GM19099 (cell line): ENCODE measurements around the gene SLC37A2.

ENCODE experiments used
- POLR2A ChIP-seq: IDR thresholded peaks from 3 replicates; pipeline ENCODE4 v1.6.1; 2011; ENCODE audit warnings: low read depth; ENCODE audit not compliant: insufficient read length; ENCODE audit errors: extremely low read depth

The SLC37A2 gene

GRCh38 chr11:125062931-125063428 is at the start of gene SLC37A2:
Gene SLC37A2, plus strand, starts transcription at chr11:125063305. Its CDS starts 63 bp downstream, at chr11:125063368.
- peak; percentile 94 for TF ChIP-seq POLR2A

- TF ChIP-seq POLR2A: no peak
These were observed 46.7 kb upstream of the SLC37A2 start for GRCh38 chr11:125016413-125016812.

GRCh38 chr11:125020342-125020741 is 42.8 kb upstream of the SLC37A2 start:
- no peak for TF ChIP-seq POLR2A

DNA sequence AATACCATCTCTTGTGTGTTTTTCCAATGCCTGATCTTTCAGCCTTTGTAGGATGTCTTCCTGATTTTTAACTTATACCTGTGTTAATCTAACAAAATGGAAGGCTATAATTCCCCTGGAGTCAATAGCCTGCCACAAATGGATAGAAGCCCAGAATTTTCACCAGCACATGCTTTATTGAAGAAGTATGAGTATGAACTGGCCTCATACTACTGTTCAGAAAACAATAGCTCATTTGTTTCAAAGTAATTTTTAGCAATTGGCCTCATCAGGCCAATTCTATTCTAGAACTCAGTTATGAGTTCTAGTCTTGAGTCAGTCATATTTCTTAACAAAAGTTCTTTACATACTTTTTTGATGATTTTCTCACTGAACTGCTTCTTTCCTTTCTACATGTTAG is 40.6 kb upstream of the SLC37A2 start:
- TF ChIP-seq POLR2A: no peak

DNA sequence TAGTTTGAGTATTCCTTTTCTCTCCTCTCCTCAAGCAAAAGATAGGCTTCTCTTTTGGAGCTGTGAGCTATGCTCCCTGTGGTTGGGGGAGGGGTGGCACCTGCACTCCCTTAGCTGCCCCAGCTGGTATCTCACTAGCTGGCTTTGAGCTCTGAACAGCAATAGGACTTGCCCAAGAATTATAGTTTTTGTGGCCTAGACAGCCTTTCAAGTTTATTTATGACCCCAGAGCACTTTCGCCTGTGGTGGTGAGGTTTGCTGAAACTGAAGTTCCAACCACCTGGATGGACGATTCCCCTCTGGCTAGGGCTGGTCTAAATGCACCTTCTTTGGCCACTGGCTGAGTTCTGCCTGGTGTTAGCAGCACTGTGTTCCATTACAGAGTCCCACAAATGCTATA is 37.1 kb upstream of the SLC37A2 start:
- no peak for TF ChIP-seq POLR2A

DNA sequence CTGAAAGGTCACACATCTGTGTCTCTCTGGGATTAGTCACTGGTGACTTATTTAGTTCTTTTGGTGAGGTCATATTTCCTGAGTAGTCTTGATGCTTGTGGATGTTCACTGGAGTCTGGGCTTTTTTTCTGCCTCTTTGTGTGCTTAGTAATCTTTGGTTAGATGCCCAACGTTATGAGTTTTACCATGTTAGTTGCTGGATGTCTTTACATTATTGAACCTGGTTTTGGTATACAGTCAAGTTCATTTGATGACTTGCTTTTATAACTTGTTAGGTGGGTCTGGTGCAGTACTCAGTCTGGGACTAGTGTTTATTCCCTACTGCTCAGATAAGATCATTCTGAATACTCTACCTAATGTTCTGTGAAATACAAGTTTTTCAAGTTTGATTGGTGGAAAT is 26.2 kb upstream of the SLC37A2 start:
- no peak for TF ChIP-seq POLR2A

- no peak for TF ChIP-seq POLR2A
These were observed 13.8 kb upstream of the SLC37A2 start for GRCh38 chr11:125049164-125049792.

DNA sequence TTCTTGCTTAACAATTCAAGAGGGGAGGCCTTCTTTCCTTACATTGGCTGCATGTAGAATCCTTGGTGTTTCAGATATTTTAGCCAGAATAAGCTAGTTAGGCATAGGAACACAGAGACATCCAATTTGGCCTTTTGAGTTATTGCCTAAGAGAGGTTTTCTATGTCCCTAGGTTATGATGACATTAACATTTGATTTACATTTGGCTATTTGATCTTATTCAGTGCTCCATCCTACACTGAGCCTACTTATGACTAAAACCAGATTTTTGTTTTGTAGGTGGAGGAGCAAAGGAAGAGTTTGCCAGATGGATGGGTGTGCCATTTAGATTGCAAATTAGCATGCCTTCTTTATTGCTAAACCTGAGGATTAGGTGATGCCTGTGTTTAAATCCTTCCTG is 11.1 kb upstream of the SLC37A2 start:
- TF ChIP-seq POLR2A: no peak

DNA sequence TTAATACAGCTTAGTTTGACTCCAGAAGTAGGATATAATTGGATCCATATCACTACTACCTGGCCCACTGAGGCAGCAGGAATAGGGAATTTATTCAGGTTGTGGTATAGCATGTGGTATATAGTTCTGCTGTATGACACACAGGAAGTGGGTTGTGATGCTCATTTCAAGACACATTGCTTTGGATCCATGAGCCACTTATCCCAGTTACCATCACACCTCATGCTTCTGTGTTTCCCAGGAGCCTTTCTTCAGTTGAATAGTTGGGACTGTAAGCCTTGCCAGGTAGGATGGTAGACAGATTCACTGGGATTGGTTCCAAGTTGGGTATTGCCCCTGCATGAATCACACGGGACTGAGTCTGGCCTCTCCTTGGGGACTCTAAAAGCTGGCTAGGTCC is 9.9 kb upstream of the SLC37A2 start:
- TF ChIP-seq POLR2A: no peak

DNA sequence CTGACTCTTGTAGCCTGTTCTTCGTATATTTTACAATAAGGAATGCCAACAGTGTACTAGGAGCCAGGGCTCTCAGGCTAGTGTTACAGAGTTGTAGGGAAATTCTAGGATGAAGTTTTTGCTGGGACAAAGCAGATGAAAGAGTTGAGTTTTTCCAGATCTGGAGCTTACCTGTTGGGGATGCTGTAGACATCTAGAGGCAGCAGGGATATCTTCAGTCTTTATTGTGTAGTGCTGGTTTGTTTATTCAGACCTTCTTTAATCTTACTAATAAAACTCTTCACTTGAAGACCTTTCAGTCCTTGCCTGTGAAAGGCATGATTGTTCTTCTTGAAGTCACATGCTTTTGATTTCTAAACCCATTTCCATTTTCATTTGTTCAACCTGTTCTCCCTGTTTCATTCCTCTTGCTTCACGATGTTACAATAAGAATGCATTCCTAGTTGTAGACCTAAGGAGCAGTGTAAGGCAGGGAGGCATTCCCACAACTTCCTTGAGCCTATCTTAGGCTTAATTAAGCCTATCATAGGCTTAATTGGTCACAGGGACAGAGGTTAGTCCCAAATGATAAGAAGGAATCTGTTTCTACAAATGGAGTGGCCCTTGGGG is 7.9 kb upstream of the SLC37A2 start:
- no peak for TF ChIP-seq POLR2A

GRCh38 chr11:125056931-125057692 is 6.0 kb upstream of the SLC37A2 start:
- TF ChIP-seq POLR2A: no peak

DNA sequence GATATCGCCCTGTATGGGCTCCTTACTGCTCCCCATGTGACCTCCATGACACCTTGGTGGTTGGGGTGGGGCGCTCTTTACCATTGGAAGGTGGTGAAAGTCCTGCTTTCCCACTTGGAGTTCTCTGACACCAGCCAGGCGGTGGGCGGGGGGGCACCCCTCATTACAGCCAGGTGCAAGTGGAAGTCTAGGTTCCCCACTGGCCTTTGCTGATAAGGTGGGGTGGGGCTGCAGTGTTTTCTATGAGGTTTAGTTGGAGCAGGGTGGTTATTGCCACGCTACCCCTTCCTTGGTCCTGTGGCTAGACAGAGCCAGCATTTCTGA is 5.5 kb upstream of the SLC37A2 start:
- no peak for TF ChIP-seq POLR2A

DNA sequence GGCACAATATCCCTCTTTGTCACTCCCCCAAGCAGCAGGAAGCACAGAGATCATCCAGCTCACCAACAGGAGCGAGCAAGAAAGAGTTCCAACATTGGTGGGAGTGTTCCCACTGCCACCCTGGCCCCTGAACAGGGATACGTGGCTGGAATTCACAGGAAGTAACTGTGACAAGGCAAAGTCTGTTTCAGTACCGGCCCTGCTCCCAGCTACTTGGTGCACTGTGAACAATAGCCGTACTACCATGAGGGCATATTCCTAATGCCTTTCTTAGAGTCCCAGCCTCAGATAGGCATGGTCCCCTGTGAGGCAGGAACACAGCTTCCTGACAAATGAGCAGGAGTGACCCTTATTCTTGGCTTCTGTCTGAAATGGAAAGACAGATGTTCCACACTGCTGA is 1.8 kb upstream of the SLC37A2 start:
- TF ChIP-seq POLR2A: no peak

- no peak for TF ChIP-seq POLR2A
These were observed 731 bp upstream of the SLC37A2 start for GRCh38 chr11:125062218-125062930.

GRCh38 chr11:125063429-125064043 is 431 bp downstream of the SLC37A2 start:
- no peak for TF ChIP-seq POLR2A

GRCh38 chr11:125064070-125064469 is 965 bp downstream of the SLC37A2 start:
- no peak for TF ChIP-seq POLR2A

DNA sequence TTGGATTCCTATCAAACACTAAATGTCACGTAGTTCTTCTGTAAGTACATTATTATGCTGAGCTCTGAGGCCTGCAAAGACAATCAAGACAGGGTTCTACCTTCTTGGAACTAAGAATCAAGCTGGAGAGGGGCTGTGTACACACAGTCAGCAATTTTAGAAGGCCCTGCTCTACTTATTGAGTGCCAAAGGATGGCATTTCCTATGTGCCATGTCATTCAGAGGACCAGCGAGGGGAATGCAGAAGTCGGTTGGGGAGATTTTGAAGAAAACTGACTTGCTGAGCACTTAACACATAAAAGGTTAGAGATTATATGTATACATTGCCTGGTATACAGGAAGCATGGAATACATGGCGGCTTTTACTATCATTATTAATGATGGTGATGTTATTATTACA is 5.3 kb downstream of the SLC37A2 start:
- TF ChIP-seq POLR2A: no peak
